Choroid plexus epithelial cell (primary cell): ENCODE measurements around the gene TEX29.

ENCODE experiments used
- DNase-seq: peaks from one replicate; pipeline ENCODE4 v3.0.0-alpha.2; 2010; ENCODE audit warnings: low read depth
- H3K4me3 ChIP-seq: 2 replicates; pipeline ENCODE4 v1.5.1; 2011; ENCODE audit warnings: low read depth, mild to moderate bottlenecking, control low read depth, low read length, moderate library complexity
- CTCF ChIP-seq: conservative IDR thresholded peaks from 2 replicates; pipeline ENCODE4 v1.5.1; 2011; ENCODE audit warnings: low read depth, mild to moderate bottlenecking, control low read depth, inconsistent platforms, low read length, moderate library complexity

TEX29 gene

GRCh38 chr13:111302045-111302726 is 18.3 kb upstream of the TEX29 start:
- DNase-seq: no peak
- TF ChIP-seq CTCF: no peak
- H3K4me3 ChIP-seq: no peak overlapping the region

DNA sequence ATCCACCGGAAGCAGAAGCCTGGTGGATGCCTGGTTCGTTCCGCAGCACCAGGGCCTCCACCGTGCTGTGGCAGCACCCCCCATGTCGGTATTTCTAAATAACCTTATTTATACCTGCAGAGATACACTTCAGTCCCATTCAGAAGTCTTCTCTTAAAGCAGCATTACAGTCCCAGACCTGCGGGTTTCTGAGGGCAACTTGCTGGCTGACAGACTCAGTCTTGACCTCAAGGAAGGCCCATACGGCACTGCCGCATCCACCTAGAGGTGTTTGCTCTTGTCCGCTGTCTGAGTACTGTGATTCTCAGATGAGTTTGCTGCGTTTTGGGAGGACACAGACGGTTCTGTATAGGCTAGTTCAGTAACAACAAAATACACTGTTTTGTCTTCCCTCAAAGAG is 16.9 kb upstream of the TEX29 start:
- no peak for DNase-seq
- H3K4me3 ChIP-seq: no peak overlapping the region

GRCh38 chr13:111304041-111304544 is 16.3 kb upstream of the TEX29 start:
- no peak for DNase-seq
- TF ChIP-seq CTCF: no peak
- no peak overlapping the region for H3K4me3 ChIP-seq

More for the DNA sequence above, 16.9 kb upstream of the TEX29 start:
- TF ChIP-seq CTCF: no peak

DNA sequence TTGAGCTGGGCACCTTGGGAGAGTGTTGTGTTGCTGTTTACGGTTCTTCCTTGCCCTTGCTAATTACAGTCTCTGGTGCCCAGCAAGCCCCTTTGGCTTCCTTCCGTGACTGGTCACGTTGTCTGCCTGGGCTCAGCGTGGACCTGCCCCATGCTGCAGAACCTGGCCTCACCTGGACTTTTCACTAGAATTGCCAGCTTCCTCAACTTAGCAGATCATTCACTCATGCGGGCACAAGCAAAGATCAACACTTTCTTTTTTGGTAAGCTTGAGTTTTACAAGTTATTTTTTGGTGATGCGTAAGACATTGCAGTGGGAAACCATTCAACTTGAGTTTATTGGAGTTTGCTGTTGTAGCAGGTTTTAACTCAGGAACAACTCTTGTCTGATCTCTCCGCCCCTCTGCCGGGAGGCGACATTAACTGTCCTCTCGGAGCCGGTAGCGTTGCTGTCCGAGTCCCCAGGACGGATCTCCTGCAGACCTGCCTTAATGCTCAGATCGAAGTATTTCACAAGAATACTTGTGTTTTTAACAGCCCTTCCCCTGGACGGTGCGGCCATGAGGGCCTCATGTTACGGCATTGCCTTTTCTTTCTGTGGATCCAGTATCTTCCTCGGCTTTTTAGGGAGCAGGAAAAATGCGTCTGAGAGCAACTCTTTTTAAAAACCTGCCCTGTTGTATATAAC is 15.7 kb upstream of the TEX29 start:
- no peak for DNase-seq
- no peak for TF ChIP-seq CTCF
- no peak overlapping the region for H3K4me3 ChIP-seq

DNA sequence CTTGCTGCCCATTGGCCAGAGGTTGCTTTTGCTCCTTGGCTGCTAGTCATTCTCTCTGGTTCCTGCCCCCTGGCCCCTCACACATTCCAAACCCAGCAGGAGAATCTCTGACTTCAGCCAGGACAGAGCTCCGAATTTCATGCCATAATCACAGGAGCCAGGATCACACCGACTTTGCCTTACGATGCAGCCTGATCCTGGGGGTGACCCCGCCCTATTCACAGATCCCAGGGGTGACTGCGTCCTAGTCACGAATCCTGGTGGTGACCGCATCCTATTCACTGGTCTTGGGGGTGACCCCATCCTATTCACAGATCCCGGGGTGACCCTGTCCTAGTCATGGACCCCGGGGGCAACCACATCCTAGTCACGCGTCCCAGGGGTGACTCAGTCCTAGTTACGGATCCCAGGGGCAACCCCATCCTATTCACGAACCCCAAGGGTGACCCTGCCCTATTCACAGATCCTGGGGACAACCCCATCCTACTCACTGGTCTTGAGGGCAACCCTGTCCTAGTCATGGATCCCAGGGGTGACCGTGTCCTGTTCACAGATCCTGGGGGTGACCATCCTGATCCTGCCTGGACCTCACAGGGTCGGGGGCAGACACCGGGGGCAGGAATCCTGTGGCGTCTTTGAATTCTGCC is 7.4 kb upstream of the TEX29 start:
- no peak for TF ChIP-seq CTCF
- no peak overlapping the region for H3K4me3 ChIP-seq
- DNase-seq: no peak

GRCh38 chr13:111313911-111314425 is 6.5 kb upstream of the TEX29 start:
- no peak for DNase-seq

More at GRCh38 chr13:111313911-111314425, 6.5 kb upstream of the TEX29 start:
- H3K4me3 ChIP-seq: no peak overlapping the region
- no peak for TF ChIP-seq CTCF
